Fibroblast of lung (primary cell): Measurements from ENCODE around the gene SET.

Source experiments
- CTCF ChIP-seq, 2 donors: IDR thresholded peaks in 1 of 2; conservative IDR thresholded peaks in 1 of 2; 1 replicate in 1 of 2; 2 replicates in 1 of 2; pipeline ENCODE4 v1.5.1; 2011 to 2012; ENCODE audit warnings: low read length in 2 of 2, control low read depth in 1 of 2, inconsistent platforms in 1 of 2, low read depth in 1 of 2, mild to moderate bottlenecking in 1 of 2
- EZH2 ChIP-seq: IDR thresholded peaks from 2 replicates; pipeline ENCODE4 v1.5.1; 2012; ENCODE audit warnings: low read length, control low read depth, mild to moderate bottlenecking; ENCODE audit errors: missing control alignments

DNA sequence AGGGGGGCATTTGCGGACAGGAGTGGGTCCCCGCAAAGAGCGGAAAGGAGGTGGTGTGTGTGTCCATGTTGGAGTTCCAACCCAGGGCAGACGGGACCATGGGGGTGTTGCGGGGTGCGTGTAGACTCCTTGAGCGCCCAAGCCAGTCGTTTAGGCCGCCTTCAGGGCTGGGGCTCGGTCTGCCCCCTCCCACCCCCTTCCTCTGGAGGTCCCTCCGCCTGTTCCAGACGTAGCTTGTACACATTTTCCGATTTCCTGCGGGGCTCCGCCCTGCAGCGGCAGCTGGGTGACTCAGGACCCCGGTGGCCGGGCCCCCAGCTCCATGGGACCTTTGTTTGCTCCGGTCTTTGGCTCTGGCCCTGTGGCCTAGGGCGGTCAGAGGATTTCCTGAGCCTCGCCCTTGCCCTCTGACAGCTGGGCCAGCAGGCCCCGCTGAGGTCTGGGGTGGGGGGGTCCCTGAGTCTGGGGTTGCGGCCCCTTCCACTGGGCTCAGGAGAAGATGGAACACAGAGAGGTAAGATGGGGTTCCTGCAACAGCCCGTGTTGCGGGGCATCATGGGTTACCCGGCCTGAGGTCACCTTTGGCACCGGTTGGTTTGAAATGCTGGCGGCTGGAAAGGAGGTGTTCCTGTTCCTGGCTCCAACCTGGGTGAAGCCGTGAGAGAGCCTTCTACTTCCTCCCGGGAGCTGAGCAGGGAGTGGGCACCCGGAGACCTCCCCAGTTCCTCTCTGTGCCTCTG is 14.8 kb downstream of the SET start:
- TF ChIP-seq CTCF (conservative IDR thresholded peaks at IDR 0.05 in 1 of 2, IDR thresholded peaks at IDR 0.05 in 1 of 2; ENCODE audit: low read depth in 1 of 2, low read length in 2 of 2) (no peak), EZH2 (no peak)
